HG02973 (cell line): Measurements from ENCODE around the gene SERPINB11.
"Not testable (repeated sequence)": the region's sequence is repeated elsewhere in the genome, so short reads cannot be mapped to it uniquely, and the experiment has no call there.

Experiments used
- ATAC-seq: cut with Tn5 transposase; IDR thresholded peaks from one replicate; pipeline ENCODE4 v1.9.1; 2021; ENCODE audit warnings: moderate library complexity; ENCODE audit not compliant: unreplicated experiment

The SERPINB11 gene

DNA sequence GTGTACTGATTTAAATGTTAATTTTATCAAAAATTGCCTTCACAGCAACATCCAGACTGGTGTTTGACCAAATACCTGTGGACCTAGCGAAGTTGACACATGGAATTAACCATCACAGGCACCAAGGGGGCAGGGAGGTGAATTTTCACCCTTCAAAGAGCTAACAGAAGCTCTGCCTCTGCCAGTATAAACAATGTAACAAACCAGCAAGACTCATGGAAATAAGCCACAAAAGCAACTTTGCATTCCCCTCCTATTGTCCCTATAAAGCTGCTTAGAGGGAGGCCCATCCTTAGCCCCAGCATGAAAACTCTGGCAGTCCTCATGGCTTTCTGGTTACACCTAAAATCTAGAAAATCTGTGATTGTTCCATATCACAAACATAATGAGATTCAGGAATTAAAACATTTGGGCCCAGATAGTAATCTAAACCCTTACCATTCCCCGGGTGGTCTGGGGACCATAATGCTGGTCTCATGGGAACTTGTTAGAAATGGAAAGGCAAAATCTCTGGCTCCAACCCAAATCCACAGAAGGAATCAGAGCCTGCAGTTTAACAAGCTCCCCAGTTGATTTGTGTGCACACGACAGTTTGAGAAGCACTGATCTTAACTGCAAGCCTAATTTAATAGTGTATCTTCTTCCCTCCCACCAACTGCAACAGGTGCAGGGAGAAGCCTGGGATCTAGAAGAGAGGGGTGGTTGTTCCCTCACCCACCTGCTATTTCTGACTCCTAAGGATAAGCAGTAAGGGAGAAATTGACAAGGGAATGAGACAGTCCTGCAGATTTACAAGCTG lies 23.1 kb downstream of the SERPINB11 start:
- ATAC-seq, result no peak

DNA sequence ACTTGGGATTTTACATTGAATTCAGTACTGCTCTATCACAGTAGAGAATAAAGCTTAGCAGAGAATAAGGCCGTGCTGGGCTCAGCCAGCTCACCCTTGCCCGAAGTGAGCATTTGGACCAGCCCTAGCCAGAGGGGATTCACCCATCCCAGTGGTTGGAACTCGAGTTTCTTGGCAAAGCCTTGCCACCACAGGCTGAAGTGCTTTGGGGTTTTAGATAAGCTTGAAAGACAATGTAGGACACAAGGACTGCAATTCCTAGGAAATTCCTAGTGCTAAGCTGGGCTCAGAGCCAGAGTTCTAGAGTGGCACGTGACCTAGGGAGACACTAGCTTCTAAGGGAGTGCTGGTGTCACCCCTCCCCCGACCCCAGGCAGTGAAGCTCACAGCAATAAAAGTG lies 28.0 kb downstream of the SERPINB11 start:
- ATAC-seq, result no peak

DNA sequence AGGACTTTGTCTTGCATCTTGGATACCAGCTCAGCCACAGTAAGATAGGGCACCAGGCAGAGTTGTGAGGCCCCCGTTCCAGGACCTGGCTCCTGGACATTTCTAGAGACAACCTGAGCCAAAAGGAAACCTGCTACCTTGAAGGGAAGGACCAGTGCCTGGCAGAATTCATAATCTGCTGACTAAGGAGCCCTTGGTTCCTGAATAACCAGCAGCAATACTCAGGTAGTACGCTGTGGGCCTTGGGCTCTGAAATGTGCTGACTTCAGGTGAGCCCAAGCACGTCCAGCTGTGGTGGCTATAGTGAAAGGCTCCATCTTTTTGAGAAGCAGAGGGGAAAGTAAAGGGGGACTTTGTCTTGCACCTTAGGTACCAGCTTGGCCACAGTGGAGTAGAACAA lies 28.5 kb downstream of the SERPINB11 start:
- no peak for ATAC-seq

DNA sequence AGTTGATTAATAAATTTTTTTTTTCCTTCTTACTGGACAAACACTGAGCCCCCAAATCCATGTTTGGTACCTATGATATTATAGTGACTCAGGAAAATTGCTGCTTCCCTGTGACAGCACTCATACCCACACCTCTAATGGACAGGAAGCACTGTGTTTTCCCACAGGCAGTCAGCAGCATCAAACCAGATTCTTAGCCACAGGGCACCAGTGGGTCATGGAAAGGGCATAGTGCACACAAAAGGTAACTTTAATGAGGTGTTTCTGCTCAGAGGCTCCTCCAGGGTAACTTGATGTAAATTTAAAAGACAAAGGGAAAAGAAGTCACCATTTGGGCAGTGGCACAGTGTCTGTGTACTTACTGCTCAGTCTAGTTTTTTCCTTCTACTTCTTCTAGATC lies 34.1 kb downstream of the SERPINB11 start:
- no peak for ATAC-seq

DNA sequence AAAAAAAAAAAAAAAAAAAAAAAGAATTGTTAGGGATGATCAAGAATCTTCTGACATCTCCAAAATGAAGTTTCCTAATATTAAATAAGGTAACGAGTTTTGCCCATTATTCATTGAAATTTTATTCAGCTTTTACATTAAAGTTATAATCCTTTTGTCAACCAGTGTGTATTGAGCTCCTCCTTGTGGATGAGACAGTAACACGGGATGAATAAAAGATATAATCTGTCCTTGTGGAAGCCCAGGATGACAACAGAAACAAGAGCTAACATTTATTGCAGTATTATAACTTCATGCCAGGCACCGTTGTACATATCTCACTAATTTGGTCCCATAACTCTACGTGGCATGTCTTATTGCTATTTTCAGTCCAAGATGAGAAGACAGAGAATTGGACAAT lies 39.0 kb downstream of the SERPINB11 start:
- no peak for ATAC-seq

DNA sequence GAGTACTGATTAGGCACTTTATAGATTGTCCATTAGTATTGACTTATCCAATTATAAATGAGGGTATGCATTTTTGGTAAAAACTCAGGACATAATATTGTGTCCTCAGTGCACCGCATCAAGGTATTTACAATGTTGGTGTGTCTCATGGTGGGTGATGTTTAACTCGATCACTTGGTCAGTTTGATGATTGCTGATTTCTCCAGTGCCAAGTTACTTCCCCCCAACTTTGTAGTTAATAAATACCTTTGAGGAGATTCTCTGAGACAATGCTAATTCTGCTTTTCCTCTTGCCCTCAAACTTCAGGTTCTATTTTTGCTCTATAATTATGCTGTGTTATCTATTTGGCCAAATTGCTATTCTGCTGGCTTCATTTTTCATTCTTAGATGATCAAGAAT lies 44.2 kb downstream of the SERPINB11 start:
- ATAC-seq, result no peak

DNA sequence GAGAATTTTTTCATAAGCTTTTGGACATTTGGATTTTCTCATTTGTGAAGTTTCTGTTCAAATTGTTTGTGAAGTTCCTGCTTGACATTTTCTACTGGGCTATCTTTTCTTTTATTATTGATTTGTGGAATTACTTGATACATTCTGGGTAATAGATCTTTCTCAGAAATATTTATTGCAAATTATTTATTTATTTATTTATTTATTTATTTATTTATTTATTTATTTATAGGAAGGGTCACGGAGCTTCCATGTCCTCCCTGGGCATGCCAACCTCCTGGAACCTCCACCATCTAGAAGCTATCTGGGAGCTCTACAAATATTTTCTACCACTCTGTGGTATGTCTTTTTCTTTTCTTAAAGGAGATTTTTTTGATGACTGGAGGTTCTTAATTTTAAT lies 46.7 kb downstream of the SERPINB11 start:
- no peak for ATAC-seq

DNA sequence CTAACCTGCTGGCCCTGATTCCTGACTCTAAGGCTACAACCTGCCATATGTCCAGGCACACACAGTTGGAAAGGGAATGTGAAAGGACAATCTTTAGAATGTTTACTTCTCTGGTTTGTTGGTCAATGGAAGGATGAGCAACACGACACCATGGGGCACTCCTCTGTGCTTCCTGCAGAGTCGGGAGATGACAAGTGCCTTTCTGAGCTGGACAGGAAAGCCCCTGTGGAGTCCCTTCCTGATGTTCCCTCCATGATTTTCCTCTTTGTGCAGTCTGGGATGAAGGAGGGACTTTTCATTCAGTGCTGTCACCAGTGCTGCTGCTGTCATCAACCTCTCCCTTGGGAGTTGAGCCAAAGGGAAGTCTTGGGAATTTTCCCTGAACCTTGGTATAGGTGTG lies 49.9 kb downstream of the SERPINB11 start:
- ATAC-seq, result no peak

DNA sequence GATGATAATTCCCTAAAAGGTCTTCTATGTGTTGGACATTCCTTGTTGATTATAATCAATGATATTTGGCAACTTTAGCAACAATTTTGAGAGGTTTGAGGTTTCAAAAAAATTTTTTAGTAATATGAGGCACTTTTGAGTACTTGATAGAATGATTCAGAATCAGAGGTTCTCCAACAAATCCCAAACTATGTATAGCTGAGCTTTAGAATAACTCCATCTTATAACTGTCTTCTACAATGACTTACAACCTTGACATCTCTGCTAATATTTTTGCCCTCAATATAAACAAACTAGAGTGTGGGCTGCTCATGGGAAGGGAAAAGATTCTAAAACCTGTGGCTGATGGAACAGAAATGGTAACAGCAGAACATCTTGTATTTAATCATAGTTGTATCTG lies 50.9 kb downstream of the SERPINB11 start:
- ATAC-seq, result no peak

DNA sequence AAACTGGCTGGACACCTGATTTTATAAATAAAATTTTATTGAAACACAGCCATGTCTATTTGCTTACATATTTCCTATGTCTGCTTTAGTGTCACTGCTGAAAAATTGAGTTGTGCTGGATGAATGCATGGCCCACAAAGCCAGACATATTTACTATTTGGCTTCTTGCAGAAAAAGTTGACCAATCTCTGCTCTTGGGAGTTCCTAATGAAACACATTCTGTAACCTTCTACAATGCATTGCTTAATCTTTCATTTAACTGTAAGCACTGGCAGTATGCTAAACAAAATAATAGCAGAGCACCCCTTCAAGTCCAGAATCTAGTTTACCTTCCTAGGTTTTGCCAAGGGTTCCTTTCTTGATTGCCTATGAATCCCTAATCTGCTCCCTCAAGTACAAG lies 54.8 kb downstream of the SERPINB11 start:
- no peak for ATAC-seq

DNA sequence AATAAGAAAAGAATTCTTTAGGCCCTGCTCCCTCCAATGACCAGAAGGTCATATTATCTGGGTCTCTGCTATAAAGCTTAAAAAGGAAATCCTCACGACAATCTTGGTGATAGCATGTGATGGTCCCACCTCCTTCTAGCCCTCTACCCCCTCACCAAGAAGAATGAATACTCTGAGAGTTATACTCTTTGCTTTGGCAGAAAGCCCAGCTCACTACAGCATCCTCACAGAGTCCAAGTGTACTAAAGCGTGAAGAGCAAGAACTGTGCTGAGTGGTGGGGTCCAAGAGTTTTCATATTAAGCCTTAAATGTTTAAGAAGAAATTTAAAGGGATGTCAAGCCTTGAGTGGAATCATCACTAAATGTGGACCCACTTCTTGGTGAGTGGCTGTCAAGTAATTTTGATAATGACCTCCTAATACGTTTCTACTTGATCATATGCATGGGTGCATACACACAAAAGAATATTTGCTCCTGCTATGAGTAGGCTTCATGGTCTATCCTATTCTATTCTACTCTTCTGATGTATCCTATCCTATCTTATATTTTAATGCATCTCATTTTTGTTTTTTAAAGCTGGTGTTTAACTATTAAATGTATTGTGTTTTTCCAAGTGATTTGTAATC lies 56.0 kb downstream of the SERPINB11 start:
- ATAC-seq, result no peak

DNA sequence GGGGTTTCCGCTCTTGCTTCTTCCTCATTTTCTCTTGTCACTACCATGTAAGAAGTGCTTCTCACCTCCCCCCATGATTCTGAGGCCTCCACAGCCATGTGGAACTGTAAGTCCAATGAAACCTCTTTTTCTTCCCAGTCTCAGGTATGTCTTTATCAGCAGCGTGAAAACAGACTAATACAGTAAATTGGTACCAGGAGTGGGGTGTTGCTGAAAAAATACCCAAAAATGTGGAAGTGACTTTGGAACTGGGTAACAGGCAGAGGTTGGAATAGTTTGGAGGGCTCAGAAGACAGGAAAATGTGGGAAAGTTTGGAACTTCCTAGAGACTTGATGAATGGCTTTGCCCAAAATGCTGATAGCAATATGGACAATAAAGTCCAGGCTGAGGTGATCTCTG lies 57.0 kb downstream of the SERPINB11 start:
- not testable (repeated sequence) for ATAC-seq

DNA sequence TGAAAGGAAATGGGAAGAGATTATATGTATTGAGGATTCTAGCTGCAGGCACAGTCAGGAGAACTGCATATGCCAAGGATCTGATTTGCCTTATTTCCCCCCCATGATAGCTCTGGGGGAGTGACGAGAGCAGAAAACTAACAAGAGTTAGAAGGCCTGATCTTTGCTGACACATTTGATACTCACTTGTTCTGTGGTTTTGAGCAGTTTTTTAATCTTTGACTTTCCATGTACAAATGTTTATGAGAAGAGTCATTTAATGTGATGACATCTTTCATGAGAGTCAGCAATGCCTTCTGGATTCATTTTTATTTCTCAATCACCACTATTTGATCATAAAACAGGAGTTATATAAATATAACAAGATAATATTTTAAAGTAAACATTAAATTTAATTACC lies 59.8 kb downstream of the SERPINB11 start:
- ATAC-seq, result no peak

DNA sequence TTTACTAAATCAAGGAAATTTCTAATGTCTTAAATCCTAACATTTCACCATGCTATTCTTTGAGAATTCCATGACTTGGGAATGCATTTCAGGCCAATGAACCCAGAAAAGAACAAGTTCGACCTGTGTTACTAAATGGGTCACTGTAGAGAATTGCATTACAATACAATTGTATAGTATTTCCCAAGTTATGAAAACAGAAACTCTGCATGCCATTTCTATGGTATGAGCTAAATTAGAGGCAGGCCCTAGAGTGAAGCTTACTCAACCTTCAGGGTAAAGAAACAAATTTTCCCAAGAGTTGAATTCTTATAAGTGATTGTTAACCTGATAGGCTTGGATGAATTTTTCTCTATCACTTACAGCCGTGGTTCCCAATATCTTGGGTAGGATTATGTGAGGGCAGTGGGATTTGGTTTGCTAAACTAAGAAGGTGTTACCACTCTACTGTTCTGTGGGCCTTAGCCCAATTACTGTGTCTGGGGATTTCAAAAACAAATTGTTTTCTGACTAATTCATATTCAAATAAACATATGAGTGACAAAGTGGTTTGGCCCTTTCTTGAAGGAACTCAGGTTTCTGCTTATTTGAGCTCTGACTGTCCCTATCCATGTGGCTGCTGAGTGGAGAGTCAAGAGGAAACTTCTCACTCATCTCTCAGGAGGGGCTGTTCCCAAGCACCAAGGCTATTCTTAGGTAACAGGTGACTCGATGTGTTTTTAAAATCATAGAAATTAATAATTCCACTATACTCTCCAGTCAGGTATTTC lies 61.3 kb downstream of the SERPINB11 start:
- no peak for ATAC-seq

DNA sequence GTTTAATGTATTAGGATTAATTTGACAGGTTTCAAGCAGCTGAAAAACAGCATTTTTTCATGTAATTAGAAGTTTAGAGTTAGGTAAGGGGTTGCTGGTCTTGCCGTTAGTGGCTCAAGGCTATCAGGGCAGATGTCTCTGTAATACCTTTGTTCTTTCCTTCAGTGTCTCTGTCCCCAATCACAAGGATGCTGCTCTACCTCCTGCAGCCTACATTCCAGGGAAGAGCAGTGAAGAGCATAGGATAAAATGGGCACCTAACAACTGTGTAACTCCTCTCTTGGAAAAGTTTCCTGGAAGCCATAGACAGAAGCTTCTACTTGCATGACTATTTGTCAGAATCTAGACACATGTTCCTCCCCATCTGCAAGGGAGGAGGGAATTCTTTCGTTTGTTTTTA lies 63.1 kb downstream of the SERPINB11 start:
- ATAC-seq, result no peak
